IMR-90 (cell line): ENCODE results near the gene ZDHHC21. TPM values are rescaled to one million over a fixed set of nuclear protein-coding genes. Genes with fewer than 3 reads are reported as not detected.

ENCODE experiments used
- ATAC-seq: fragments of 200-7000 bp; cut with Tn5 transposase; 2 replicates; pipeline ENCODE4 v1.9.1; 2020; ENCODE audit warnings: low read depth, mild to moderate bottlenecking, moderate library complexity
- BruUV-seq: library from RNA; stranded (reverse); fragments of 400-500 nt; replicated peaks from 2 replicates; lab custom pipeline; 2021; lab: Mats Ljungman, UMichigan
- CTCF ChIA-PET: fragments of 300-600 bp; formaldehyde crosslinking; extraction: SDS; loops from one replicate; lab custom pipeline; 2021; ENCODE audit warnings: antibody characterized with exemption; lab: Yijun Ruan, JAX
- POLR2A ChIA-PET: fragments of 300-600 bp; sonication (Branson Sonifier 250); formaldehyde crosslinking; loops from one replicate; lab custom pipeline; 2022; ENCODE audit warnings: antibody characterized with exemption; ENCODE audit not compliant: unreplicated experiment; lab: Charles Lee
- DNase-seq: peaks from one replicate; pipeline ENCODE4 v3.0.0; 2013
- H2AFZ ChIP-seq: replicated peaks from 2 replicates; pipeline ENCODE3; 2013; ENCODE audit warnings: low read length, mild to moderate bottlenecking; ENCODE audit not compliant: poor library complexity
- H2AK5ac ChIP-seq: 2 replicates; pipeline ENCODE4 v1.6.1; 2013; ENCODE audit warnings: low read depth, low read length, inconsistent platforms
- H2AK9ac ChIP-seq: replicated peaks from 2 replicates; pipeline ENCODE3; 2013; ENCODE audit warnings: mild to moderate bottlenecking, low read depth, low read length, moderate library complexity; ENCODE audit not compliant: poor library complexity
- H2BK120ac ChIP-seq: 2 replicates; pipeline ENCODE4 v1.6.1; 2013; ENCODE audit warnings: low read depth, low read length, inconsistent platforms
- H2BK15ac ChIP-seq: 3 replicates; pipeline ENCODE4 v1.6.1; 2013; ENCODE audit warnings: low read depth, low read length, inconsistent platforms
- H2BK20ac ChIP-seq: 2 replicates; pipeline ENCODE4 v1.6.1; 2013; ENCODE audit warnings: low read depth, mild to moderate bottlenecking, inconsistent platforms, low read length, moderate library complexity
- H2BK5ac ChIP-seq: 2 replicates; pipeline ENCODE4 v1.6.1; 2013; ENCODE audit warnings: mild to moderate bottlenecking, low read depth, low read length, inconsistent platforms; ENCODE audit not compliant: poor library complexity, severe bottlenecking
- H3K14ac ChIP-seq: replicated peaks from 2 replicates; pipeline ENCODE4 v1.6.1; 2013; ENCODE audit warnings: low read depth, low read length, inconsistent platforms
- H3K18ac ChIP-seq: 2 replicates; pipeline ENCODE4 v1.6.1; 2013; ENCODE audit warnings: low read depth, low read length, control low read depth
- H3K23ac ChIP-seq: 2 replicates; pipeline ENCODE4 v1.6.1; 2013; ENCODE audit warnings: low read depth, low read length, inconsistent platforms
- H3K27ac ChIP-seq: 2 replicates; pipeline ENCODE4 v1.5.1; 2013; ENCODE audit warnings: mild to moderate bottlenecking, control low read depth, low read length; ENCODE audit not compliant: insufficient read depth
- H3K27me3 ChIP-seq: 2 replicates; pipeline ENCODE4 v1.6.1; 2013; ENCODE audit warnings: low read length; ENCODE audit not compliant: control insufficient read depth, insufficient read depth
- H3K36me3 ChIP-seq: 2 replicates; pipeline ENCODE4 v1.6.1; 2013; ENCODE audit warnings: low read length, mixed read lengths; ENCODE audit not compliant: control insufficient read depth, insufficient read depth
- H3K4ac ChIP-seq: 2 replicates; pipeline ENCODE4 v1.6.1; 2013; ENCODE audit warnings: low read depth, low read length, inconsistent platforms
- H3K4me1 ChIP-seq: 2 replicates; pipeline ENCODE4 v1.6.1; 2013; ENCODE audit warnings: low read length, mixed read lengths; ENCODE audit not compliant: control insufficient read depth, insufficient read depth
- H3K4me2 ChIP-seq: 2 replicates; pipeline ENCODE4 v1.6.1; 2013; ENCODE audit warnings: low read depth, mild to moderate bottlenecking, control low read depth, low read length, moderate library complexity
- H3K4me3 ChIP-seq: 2 replicates; pipeline ENCODE4 v1.5.1; 2013; ENCODE audit warnings: low read depth, mild to moderate bottlenecking, control low read depth, low read length, moderate library complexity; ENCODE audit not compliant: insufficient read depth
- H3K56ac ChIP-seq: 2 replicates; pipeline ENCODE4 v1.6.1; 2013; ENCODE audit warnings: low read length, inconsistent platforms; ENCODE audit not compliant: insufficient read depth; ENCODE audit errors: extremely low read depth
- H3K79me1 ChIP-seq, 2 experiments: 2 replicates each; pipeline ENCODE4 v1.6.1; 2013; ENCODE audit warnings: low read length in 2 of 2, inconsistent platforms in 1 of 2, low read depth in 1 of 2
- H3K9ac ChIP-seq: 2 replicates; pipeline ENCODE4 v1.6.1; 2013; ENCODE audit warnings: low read depth, low read length, control low read depth
- H3K9me1 ChIP-seq: 2 replicates; pipeline ENCODE4 v1.6.1; 2013; ENCODE audit warnings: low read length, inconsistent platforms; ENCODE audit not compliant: insufficient read depth
- H3K9me3 ChIP-seq: 2 replicates; pipeline ENCODE4 v1.6.1; 2013; ENCODE audit warnings: low read length; ENCODE audit not compliant: control insufficient read depth, insufficient read depth
- H4K20me1 ChIP-seq: 2 replicates; pipeline ENCODE4 v1.6.1; 2013; ENCODE audit warnings: low read length, inconsistent platforms; ENCODE audit not compliant: insufficient read depth
- H4K5ac ChIP-seq: 2 replicates; pipeline ENCODE4 v1.6.1; 2013; ENCODE audit warnings: mild to moderate bottlenecking, low read depth, low read length, control low read depth
- H4K8ac ChIP-seq, 2 experiments: 2 replicates each; pipeline ENCODE4 v1.6.1; 2013; ENCODE audit warnings: low read depth in 2 of 2, low read length in 2 of 2, control low read depth in 1 of 2, inconsistent platforms in 1 of 2
- H4K91ac ChIP-seq: 2 replicates; pipeline ENCODE4 v1.6.1; 2013; ENCODE audit warnings: low read depth, low read length, inconsistent platforms; ENCODE audit not compliant: insufficient read depth
- BHLHE40 ChIP-seq: fragments of 150-350 bp; IDR thresholded peaks from 2 replicates; pipeline ENCODE4 v1.6.1; 2016; ENCODE audit warnings: mild to moderate bottlenecking, low read depth, low read length
- CHD1 ChIP-seq: IDR thresholded peaks from 2 replicates; pipeline ENCODE4 v1.6.1; 2012; ENCODE audit warnings: low read depth, low read length, improper control_type of control experiment
- FOS ChIP-seq: fragments of 150-350 bp; IDR thresholded peaks from 2 replicates; pipeline ENCODE4 v1.6.1; 2016; ENCODE audit warnings: low read depth, low read length
- MAFK ChIP-seq: IDR thresholded peaks from 2 replicates; pipeline ENCODE4 v1.6.1; 2012; ENCODE audit warnings: low read depth, low read length, improper control_type of control experiment
- MAZ ChIP-seq: IDR thresholded peaks from 2 replicates; pipeline ENCODE4 v1.6.1; 2012; ENCODE audit warnings: low read depth, mild to moderate bottlenecking, low read length, improper control_type of control experiment, moderate library complexity, borderline replicate concordance
- MXI1 ChIP-seq: IDR thresholded peaks from 2 replicates; pipeline ENCODE4 v1.6.1; 2012; ENCODE audit warnings: low read depth, mild to moderate bottlenecking, low read length, moderate library complexity, borderline replicate concordance
- NFE2L2 ChIP-seq: fragments of 150-350 bp; IDR thresholded peaks from 2 replicates; pipeline ENCODE4 v1.6.1; 2016; ENCODE audit warnings: low read depth, mild to moderate bottlenecking, low read length
- RFX5 ChIP-seq: IDR thresholded peaks from 2 replicates; pipeline ENCODE4 v1.8.0; 2012; ENCODE audit warnings: low read depth, mild to moderate bottlenecking, low read length, moderate library complexity
- SMC3 ChIP-seq: fragments of 150-350 bp; IDR thresholded peaks from 2 replicates; pipeline ENCODE4 v1.6.1; 2016; ENCODE audit warnings: low read depth, mild to moderate bottlenecking, antibody characterized with exemption, low read length, moderate library complexity
- WGBS, 2 experiments: methylation state at CpG; one replicate each; pipeline versions ENCODE4 v1.1.5 to v1.1.7; 2013; ENCODE audit warnings: missing lambda C conversion rate in 2 of 2; ENCODE audit not compliant: insufficient read length in 1 of 2; ENCODE audit errors: extremely low coverage in 2 of 2; 5-methylcytosine and 5-hydroxymethylcytosine counted together
- dilution Hi-C: fragments of 300-500 bp; cut with HindIII; formaldehyde crosslinking; loops from one replicate; pipeline ENCODE4 v1.14.3; 2018; ENCODE audit warnings: low sequenced_read_pairs; ENCODE audit not compliant: unreplicated experiment
- in situ Hi-C: fragments of 300-500 bp; cut with MboI; formaldehyde crosslinking; loops from 3 replicates; pipeline ENCODE4 v1.14.3; 2019; ENCODE audit warnings: low sequenced_read_pairs, inconsistent platforms, mixed read lengths
- intact Hi-C: fragments of 100-400 bp; cut with micrococcal nuclease; formaldehyde crosslinking; loops from 2 replicates; pipeline ENCODE4 v1.10.0; 2022
- polyA plus RNA-seq, 3 experiments: library from polyadenylated mRNA; depleted of rRNA; stranded (reverse); fragments of >200 nt; gene quantifications; 2 replicates each; pipeline ENCODE4 v1.2.3, GENCODE V29; 2012; ENCODE audit warnings: low replicate concordance in 1 of 3
- total RNA-seq: library from RNA; depleted of rRNA; stranded (reverse); fragments of >200 nt; gene quantifications from 2 replicates; pipeline ENCODE4 v1.2.3, GENCODE V29; 2012
- TF ChIP-seq, protein P1 (sequence below): fragments of 150-350 bp; IDR thresholded peaks from 2 replicates; pipeline ENCODE4 v1.6.1; 2016; ENCODE audit warnings: low read depth, mild to moderate bottlenecking, low read length, moderate library complexity, borderline replicate concordance
- TF ChIP-seq, protein P2 (sequence below): fragments of 150-350 bp; IDR thresholded peaks from 2 replicates; pipeline ENCODE4 v1.6.1; 2017; ENCODE audit warnings: mild to moderate bottlenecking, antibody characterized with exemption, low read length, low read depth
- TF ChIP-seq, protein P3 (sequence below): conservative IDR thresholded peaks from 2 replicates; pipeline ENCODE4 v1.5.1; 2012; ENCODE audit warnings: mild to moderate bottlenecking, low read depth, low read length, improper control_type of control experiment

The ZDHHC21 gene
- total and polyA plus RNA-seq, 2 of the 4 experiments (the other 2 are of a cell fraction), result 2.8 to 4.5 TPM

DNA sequence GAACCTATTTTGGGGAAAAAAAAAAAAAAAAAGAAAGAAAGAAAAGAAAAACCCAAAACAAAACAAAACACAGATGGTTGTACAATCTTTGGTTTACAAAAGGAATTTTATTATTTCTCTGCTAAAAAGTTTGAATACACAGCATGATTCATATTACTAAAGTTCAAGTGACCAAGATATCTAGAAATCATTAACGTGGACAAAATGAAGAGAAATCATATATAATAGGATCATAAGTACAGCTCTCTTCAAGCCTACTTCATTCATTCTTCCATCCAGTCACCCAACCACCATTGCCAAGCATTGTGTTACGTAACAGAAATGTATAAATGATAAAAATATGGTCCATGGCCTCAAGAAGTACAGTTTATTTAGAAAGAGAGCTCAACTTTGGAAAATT is 52.9 kb downstream of the ZDHHC21 start:
- peaks cover 2 to 3% of the 10 kb centered on the region in 2 experiments; a peak in 1 of 4 replicates for H3K79me1 ChIP-seq
- WGBS, 2 experiments, result no CpG with 5 or more reads among the region's 2 CpGs
- H4K8ac ChIP-seq, result no peak overlapping the region
- no peak for DNase-seq
- no peaks in the 10 kb centered on the region for H3K27me3 ChIP-seq
- POLR2A ChIA-PET, result interaction anchor here (0.6 kb wide), 1 partner anchor 9 kb away, joined by 3 read pairs; no protein-coding TSS in a partner anchor
- CTCF ChIA-PET, result interaction anchor here (0.7 to 1.5 kb wide), 2 partner anchors 12 to 21 kb away, joined by 3 to 4 read pairs; no protein-coding TSS in a partner anchor
- no peak overlapping the region for H2BK120ac ChIP-seq
- in situ Hi-C loops, result no loop called here
- H2AK9ac ChIP-seq, result no peak overlapping the region
- H3K23ac ChIP-seq, result no peak overlapping the region
- peaks cover 2% of the 10 kb centered on the region; the same call in 1 of the 2 replicates for H3K4me1 ChIP-seq
- H3K4me2 ChIP-seq, result peak overlapping the region; percentile 40; the same call in 1 of the 2 replicates
- no peak overlapping the region for H3K9ac ChIP-seq
- peak; percentile 24; the same call in 1 of the 2 replicates for ATAC-seq
- no peak overlapping the region for H4K91ac ChIP-seq
- no peak overlapping the region for H3K14ac ChIP-seq
- no peak overlapping the region for H2BK15ac ChIP-seq
- H3K9me3 ChIP-seq, result no peaks in the 10 kb centered on the region
- H2BK5ac ChIP-seq, result no peak overlapping the region
- no peak overlapping the region for H3K4ac ChIP-seq
- TF ChIP-seq SMC3, result no peak
- no peak for TF ChIP-seq CHD1
- TF ChIP-seq NFE2L2, result no peak
- TF ChIP-seq, protein P1, sequence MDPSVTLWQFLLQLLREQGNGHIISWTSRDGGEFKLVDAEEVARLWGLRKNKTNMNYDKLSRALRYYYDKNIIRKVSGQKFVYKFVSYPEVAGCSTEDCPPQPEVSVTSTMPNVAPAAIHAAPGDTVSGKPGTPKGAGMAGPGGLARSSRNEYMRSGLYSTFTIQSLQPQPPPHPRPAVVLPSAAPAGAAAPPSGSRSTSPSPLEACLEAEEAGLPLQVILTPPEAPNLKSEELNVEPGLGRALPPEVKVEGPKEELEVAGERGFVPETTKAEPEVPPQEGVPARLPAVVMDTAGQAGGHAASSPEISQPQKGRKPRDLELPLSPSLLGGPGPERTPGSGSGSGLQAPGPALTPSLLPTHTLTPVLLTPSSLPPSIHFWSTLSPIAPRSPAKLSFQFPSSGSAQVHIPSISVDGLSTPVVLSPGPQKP, result no peak
- no peak for TF ChIP-seq FOS
- TF ChIP-seq MAFK, result no peak
- TF ChIP-seq, protein P2, sequence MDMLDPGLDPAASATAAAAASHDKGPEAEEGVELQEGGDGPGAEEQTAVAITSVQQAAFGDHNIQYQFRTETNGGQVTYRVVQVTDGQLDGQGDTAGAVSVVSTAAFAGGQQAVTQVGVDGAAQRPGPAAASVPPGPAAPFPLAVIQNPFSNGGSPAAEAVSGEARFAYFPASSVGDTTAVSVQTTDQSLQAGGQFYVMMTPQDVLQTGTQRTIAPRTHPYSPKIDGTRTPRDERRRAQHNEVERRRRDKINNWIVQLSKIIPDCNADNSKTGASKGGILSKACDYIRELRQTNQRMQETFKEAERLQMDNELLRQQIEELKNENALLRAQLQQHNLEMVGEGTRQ, result no peak
- TF ChIP-seq RFX5, result no peak
- no peak for TF ChIP-seq MXI1
- TF ChIP-seq, protein P3, sequence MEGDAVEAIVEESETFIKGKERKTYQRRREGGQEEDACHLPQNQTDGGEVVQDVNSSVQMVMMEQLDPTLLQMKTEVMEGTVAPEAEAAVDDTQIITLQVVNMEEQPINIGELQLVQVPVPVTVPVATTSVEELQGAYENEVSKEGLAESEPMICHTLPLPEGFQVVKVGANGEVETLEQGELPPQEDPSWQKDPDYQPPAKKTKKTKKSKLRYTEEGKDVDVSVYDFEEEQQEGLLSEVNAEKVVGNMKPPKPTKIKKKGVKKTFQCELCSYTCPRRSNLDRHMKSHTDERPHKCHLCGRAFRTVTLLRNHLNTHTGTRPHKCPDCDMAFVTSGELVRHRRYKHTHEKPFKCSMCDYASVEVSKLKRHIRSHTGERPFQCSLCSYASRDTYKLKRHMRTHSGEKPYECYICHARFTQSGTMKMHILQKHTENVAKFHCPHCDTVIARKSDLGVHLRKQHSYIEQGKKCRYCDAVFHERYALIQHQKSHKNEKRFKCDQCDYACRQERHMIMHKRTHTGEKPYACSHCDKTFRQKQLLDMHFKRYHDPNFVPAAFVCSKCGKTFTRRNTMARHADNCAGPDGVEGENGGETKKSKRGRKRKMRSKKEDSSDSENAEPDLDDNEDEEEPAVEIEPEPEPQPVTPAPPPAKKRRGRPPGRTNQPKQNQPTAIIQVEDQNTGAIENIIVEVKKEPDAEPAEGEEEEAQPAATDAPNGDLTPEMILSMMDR, result no peak
- no peak for TF ChIP-seq BHLHE40
- TF ChIP-seq MAZ, result no peak
- H3K36me3 ChIP-seq, result no peaks in the 10 kb centered on the region
- no peak overlapping the region for H2AK5ac ChIP-seq
- intact Hi-C loops, result no loop called here
- H4K5ac ChIP-seq, result no peak overlapping the region
- no peak overlapping the region for H3K4me3 ChIP-seq
- H2AFZ ChIP-seq, result no peak overlapping the region
- no TSS peak for BruUV-seq
- H3K18ac ChIP-seq, result no peak overlapping the region
- H4K20me1 ChIP-seq, result no peaks in the 10 kb centered on the region
- no peak overlapping the region for H3K27ac ChIP-seq
- H3K9me1 ChIP-seq, result no peaks in the 10 kb centered on the region
- no peak overlapping the region for H3K56ac ChIP-seq
- H2BK20ac ChIP-seq, result no peak overlapping the region
- dilution Hi-C loops, result no loop called here
